SH-SY5Y (cell line): Measurements from ENCODE around the gene ASB10.

ENCODE experiments used
- GATA2 ChIP-seq: IDR thresholded peaks from 2 replicates; pipeline ENCODE4 v1.6.1; 2011; ENCODE audit warnings: mild to moderate bottlenecking, low read depth, low read length
- GATA3 ChIP-seq: IDR thresholded peaks from 2 replicates; pipeline ENCODE4 v1.6.1; 2011; ENCODE audit warnings: low read depth, mild to moderate bottlenecking, low read length, moderate library complexity

The ASB10 gene

DNA sequence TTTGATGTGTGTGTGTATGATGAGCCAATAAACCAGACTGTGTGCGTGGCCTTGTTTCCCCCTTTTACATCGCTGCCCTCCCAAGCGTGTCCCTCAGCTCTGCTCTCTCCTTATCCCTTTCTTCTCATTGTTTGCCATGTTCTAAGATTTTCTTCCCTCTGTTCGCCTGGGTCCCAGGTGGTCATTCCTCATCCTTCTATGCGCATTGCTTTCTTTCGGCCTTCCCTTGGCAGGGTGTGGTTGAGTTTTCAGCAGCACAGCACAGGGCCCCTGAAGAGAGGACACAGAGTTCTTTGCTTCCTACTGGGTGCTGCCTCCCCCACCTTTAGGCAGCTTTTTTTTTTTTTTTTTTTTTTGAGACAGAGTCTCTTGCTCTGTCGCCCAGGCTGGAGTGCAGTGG, 42.7 kb downstream of the ASB10 start:
- TF ChIP-seq GATA2 (no peak), GATA3 (no peak)

DNA sequence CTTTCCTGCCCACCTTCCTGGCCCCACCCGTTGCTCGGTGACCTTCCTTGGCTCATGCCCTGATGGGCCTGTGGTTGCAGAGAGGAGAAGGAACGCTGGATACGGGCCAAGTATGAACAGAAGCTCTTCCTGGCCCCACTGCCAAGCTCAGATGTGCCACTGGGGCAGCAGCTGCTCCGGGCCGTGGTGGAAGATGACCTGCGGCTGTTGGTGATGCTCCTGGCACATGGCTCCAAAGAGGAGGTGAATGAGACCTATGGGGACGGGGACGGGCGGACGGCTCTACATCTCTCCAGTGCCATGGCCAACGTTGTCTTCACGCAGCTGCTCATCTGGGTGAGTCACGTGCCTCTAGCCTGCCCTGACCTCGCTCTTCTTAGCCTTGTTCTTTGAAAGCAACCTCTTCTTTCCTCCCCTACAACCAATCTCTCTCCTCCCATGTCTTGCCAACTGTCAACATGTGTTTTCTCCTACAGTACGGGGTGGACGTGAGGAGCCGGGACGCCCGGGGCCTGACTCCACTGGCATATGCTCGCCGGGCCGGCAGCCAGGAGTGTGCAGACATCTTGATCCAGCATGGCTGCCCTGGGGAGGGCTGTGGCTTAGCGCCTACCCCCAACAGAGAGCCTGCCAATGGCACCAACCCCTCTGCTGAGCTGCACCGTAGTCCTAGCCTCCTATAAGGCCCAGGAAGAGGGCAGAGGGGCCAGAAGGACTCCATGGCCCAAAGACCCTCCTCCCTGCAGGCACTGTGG, 43.6 kb downstream of the ASB10 start:
- no peak for TF ChIP-seq GATA2
- no peak for TF ChIP-seq GATA3

GRCh38 chr7:151142686-151143040, 44.4 kb downstream of the ASB10 start:
- TF ChIP-seq GATA3 (no peak), GATA2 (no peak)

DNA sequence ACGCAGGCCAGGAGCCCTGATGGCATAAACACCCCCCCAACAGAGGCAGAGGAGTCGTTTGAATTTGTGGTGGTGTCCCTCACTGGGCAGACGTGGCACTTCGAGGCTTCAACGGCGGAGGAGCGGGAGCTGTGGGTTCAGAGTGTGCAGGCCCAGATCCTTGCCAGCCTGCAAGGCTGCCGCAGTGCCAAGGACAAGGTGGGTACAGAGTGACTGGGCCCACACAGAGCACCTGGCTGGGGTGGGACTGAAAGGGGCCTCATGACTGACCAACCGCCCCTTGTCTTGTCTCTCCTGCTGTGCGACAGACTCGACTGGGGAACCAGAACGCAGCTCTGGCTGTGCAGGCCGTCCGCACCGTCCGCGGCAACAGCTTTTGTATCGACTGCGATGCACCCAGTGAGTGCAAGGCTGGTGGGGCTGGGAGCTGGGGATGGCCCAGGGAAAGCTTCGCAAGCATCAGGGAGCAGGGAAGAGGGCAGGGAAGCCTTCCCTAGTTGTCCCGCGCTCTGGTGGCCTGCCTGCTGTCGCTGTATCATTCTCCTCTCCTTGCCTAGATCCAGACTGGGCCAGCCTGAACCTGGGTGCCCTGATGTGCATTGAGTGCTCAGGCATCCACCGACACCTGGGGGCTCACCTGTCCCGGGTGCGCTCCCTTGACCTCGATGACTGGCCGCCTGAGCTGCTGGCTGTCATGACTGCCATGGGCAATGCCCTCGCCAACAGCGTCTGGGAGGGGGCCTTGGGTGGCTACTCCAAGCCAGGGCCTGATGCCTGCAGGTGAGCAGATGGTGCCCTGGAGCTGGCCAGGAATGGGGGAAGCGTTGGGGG, 45.0 kb downstream of the ASB10 start:
- TF ChIP-seq GATA2, result no peak
- no peak for TF ChIP-seq GATA3

- TF ChIP-seq GATA2 (no peak), GATA3 (no peak)
These were observed 45.7 kb downstream of the ASB10 start for GRCh38 chr7:151141311-151141854.

DNA sequence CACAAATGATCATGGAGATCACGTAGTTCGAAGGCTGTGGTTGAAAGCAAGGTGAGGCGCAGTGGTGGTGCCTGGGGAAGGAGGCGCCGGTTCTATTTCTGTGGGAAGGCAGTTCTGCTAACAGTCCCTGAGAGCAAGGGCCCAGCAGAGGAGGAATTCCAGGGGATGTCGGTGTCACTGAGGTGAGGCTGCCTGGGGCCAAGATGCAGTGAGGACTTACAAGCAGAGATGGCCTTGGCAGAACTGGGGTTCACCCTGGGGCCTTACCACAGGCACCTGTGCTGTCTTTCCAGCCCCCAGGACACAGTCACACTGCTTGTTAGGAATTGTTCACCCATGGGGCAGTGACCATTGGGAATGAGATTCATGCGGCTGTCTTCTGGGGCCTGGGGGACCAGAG, 46.2 kb downstream of the ASB10 start:
- TF ChIP-seq GATA2, result no peak
- TF ChIP-seq GATA3, result no peak

DNA sequence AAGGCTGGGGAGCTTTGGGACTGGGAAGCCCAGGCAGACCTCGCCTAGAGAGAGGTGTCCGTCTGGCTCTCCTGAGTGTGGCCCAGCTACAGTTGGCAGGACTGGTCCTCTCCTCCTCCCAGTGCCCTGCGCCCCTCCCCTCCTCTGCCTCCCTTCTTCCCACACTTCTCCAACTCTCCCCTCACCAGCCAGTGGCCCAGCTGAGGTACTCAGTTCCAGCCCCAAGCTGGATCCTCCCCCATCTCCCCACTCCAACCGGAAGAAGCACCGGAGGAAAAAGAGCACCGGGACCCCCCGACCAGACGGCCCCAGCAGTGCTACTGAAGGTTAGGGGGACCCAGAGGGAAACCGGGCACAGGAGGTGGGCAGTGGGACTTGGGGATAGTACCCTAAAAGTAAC, 47.3 kb downstream of the ASB10 start:
- TF ChIP-seq GATA2, result no peak
- TF ChIP-seq GATA3, result no peak

DNA sequence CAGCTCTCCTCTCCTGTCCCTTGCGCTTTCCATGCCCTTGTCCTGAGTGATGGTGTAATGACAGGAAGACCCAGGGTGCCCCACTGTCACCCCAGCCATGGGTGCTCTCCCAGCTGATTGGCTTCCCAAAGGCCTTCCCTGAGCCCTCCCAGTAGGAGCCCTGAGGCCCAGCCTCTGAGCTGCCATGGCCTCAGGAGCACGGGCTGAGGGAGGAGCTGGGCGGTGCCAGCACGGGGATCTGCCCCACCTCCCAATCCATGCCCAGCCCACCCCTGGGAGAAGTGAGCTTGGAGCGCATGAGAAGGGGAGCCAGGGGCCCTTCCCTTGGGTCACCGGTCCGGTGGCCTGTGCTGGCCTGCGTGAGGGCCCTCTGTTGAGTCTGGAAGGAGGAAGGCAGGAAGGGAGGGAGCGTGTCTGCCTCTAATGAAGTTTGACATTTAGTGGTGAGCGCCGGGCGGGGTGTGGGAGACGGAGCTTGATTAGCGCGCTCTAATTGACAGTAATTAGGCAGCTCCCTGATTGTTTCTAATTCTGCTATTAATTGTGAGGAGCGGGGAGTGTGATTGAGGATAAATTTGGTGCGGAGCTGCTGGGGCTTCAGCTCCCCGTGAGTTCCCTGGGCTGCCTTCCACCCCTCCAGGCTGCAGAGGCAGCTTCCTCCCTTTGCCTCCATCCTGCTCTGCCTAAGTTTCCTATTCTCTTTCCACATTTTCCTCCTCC, 47.8 kb downstream of the ASB10 start:
- TF ChIP-seq GATA3 (no peak), GATA2 (no peak)

GRCh38 chr7:151138153-151138851, 48.7 kb downstream of the ASB10 start:
- no peak for TF ChIP-seq GATA3
- no peak for TF ChIP-seq GATA2

DNA sequence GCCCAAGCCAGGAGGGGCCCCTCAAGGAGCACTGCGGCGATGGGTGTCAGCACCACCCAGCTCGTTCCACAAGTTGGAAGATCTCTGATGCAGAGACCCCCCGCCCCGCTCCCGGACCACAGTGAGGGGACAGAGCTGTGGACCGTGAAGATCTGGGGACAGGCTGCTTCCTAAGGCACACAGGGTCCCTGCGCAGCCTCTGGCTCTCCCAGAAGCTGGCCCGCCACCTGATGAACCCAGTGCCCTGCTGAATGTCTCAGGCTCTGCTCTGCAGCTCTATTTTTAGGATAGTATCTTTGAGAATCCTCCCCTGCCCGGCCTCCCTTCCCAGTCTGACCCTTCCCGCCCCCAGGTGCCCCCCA, 49.3 kb downstream of the ASB10 start:
- TF ChIP-seq GATA2, result no peak

GRCh38 chr7:151137076-151137675, 49.9 kb downstream of the ASB10 start:
- no peak for TF ChIP-seq GATA2
- TF ChIP-seq GATA3, result no peak

DNA sequence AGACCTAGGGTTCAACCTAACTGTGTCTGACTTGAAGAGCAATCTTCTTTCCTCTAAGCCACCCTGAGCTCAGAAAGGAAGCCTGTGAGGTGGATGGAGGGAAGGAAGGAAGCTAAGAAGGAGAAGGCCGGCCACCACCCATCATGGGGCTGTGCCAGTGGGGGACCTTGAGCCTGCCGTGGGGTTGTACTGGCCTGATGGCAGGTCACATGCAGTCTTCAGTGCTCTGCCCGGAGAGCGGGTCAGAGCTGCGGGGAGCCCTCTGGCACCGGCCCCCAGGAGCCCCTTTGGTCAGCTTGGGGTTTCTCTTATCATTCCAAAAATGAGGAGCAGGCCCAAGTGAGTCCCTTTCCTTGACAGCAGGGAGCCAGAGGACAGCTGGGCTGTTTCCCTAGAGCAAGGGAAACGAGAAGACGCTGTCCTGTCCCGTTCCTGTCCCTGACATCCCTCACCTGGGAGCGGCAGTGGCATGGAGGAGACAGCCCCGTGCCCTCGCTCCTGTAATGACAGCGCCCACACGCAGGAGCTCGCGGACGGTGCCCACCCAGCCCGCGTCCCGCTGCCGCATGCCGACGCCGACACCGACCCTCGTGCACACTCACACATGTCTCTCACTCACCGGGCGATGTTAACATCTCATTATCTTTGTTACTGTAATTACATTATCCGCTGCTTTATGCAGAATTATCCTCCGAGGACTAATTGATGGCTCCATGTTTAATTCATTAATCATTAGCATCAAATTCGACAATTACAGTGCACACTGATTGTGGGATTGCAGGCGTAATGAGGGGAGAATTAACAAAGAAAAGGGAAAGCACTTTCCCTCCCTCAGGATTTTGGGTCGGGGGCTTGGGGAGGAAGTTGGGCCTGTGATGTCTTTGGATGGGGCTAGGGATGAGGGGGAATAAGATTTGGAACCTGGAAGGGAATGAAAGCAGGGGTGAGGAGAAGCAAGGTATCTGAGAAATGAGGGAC, 50.9 kb downstream of the ASB10 start:
- no peak for TF ChIP-seq GATA3
- TF ChIP-seq GATA2, result no peak
